ENCODE data around the gene METTL4.

- no peak for TF ChIP-seq PAX5 (IDR thresholded peaks at IDR 0.05; ENCODE audit: insufficient read depth, low read length, severe bottlenecking)
- TF ChIP-seq TAF1 (IDR thresholded peaks at IDR 0.05; ENCODE audit: low read depth, low read length) = no peak
- TF ChIP-seq POLR2A (IDR thresholded peaks at IDR 0.05; ENCODE audit: low read depth, low read length) = no peak
These were observed 36.4 kb downstream of the METTL4 start for GRCh38 chr18:2534906-2535305.
